OCI-LY3 (cell line): ENCODE measurements around the gene AKAP7.

Source experiments
- EZH2phosphoT487 ChIP-seq: fragments of 200-600 bp; shearing (Covaris generic); IDR thresholded peaks from 2 replicates; pipeline ENCODE4 v1.6.1; 2018; ENCODE audit warnings: antibody characterized with exemption, mixed run types, low read depth
- TF ChIP-seq, protein P1 (sequence below): fragments of 200-600, 300-600 bp; sonication (generic); IDR thresholded peaks from 2 replicates; pipeline ENCODE4 v1.5.1; 2014; ENCODE audit warnings: antibody characterized with exemption, low read length, low read depth

DNA sequence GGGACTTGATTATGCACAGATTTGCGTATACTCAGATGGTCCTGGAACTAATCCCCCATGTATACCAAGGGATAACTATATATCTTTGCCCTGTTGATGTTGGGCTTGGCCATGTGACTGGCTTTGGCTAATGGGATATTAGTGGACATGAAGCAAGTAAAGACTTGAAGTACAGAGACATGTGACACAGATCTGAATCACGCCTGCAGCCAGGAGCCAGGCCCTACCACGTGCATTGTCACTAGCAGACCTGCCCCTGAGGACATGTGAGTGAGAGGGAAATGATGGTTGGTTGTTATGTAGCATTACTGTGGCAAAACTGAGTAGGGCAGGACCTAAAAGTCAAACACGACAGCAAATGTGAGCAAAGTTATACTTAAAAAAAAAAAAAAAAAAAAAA is 155.7 kb downstream of the AKAP7 start:
- TF ChIP-seq, protein P1, sequence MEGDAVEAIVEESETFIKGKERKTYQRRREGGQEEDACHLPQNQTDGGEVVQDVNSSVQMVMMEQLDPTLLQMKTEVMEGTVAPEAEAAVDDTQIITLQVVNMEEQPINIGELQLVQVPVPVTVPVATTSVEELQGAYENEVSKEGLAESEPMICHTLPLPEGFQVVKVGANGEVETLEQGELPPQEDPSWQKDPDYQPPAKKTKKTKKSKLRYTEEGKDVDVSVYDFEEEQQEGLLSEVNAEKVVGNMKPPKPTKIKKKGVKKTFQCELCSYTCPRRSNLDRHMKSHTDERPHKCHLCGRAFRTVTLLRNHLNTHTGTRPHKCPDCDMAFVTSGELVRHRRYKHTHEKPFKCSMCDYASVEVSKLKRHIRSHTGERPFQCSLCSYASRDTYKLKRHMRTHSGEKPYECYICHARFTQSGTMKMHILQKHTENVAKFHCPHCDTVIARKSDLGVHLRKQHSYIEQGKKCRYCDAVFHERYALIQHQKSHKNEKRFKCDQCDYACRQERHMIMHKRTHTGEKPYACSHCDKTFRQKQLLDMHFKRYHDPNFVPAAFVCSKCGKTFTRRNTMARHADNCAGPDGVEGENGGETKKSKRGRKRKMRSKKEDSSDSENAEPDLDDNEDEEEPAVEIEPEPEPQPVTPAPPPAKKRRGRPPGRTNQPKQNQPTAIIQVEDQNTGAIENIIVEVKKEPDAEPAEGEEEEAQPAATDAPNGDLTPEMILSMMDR: no peak
- no peak for TF ChIP-seq EZH2phosphoT487
